ENCODE results near the gene COMMD10. TPM values are rescaled to one million over a fixed set of nuclear protein-coding genes. Genes with fewer than 3 reads are reported as not detected.
"Not testable (repeated sequence)": the region's sequence is repeated elsewhere in the genome, so short reads cannot be mapped to it uniquely, and the experiment has no call there.

COMMD10 gene
- total RNA-seq, 2 experiments from 2014 or later = 26.0 to 27.6 TPM

DNA sequence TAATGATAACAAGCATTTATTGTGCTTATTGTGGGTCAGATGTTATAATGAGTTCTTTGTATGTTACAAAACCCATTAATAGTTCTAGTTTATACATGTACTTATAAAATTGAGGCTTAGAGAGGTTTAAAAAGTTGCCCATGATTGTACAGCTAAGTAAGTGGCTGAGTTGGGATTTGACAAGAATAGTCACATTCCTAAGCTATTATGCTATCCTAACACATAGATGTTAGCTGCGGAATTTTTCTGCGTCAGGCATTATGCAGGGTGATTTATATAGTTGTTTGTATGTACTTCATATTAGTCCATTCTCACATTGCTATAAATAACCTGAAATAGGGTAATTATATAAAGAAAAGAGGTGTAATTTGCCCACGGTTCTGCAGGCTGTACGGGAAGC is 12.5 kb downstream of the COMMD10 start:
- Mint-ChIP-seq H3K4me3 (no peak overlapping the region), H3K9me3 (no peaks in the 10 kb centered on the region), H3K27ac (no peak overlapping the region), H3K36me3 (ENCODE audit: low read depth) (peaks cover 96% of the 10 kb centered on the region), H3K27me3 (no peaks in the 10 kb centered on the region), H3K4me1 (ENCODE audit: low read depth) (peaks cover 9% of the 10 kb centered on the region)
- ATAC-seq (ENCODE audit: poor library complexity) (no peak), DNase-seq (no peak)
- no peak overlapping the region for H3K4me3 ChIP-seq (ENCODE audit: low read length)
- POLR2A ChIA-PET = no interaction called here
- no peaks in the 10 kb centered on the region for H3K27me3 ChIP-seq (ENCODE audit: control insufficient read depth in 1 of 2, insufficient read depth in 2 of 2, low read length in 2 of 2)
- CTCF ChIA-PET = no interaction called here
- peaks cover 52% of the 10 kb centered on the region for H3K36me3 ChIP-seq (ENCODE audit: insufficient read depth, low read length)
- TF ChIP-seq, protein P1, sequence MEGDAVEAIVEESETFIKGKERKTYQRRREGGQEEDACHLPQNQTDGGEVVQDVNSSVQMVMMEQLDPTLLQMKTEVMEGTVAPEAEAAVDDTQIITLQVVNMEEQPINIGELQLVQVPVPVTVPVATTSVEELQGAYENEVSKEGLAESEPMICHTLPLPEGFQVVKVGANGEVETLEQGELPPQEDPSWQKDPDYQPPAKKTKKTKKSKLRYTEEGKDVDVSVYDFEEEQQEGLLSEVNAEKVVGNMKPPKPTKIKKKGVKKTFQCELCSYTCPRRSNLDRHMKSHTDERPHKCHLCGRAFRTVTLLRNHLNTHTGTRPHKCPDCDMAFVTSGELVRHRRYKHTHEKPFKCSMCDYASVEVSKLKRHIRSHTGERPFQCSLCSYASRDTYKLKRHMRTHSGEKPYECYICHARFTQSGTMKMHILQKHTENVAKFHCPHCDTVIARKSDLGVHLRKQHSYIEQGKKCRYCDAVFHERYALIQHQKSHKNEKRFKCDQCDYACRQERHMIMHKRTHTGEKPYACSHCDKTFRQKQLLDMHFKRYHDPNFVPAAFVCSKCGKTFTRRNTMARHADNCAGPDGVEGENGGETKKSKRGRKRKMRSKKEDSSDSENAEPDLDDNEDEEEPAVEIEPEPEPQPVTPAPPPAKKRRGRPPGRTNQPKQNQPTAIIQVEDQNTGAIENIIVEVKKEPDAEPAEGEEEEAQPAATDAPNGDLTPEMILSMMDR (IDR thresholded peaks at IDR 0.05) = no peak
- no peaks in the 10 kb centered on the region for H3K4me1 ChIP-seq (ENCODE audit: insufficient read depth, low read length)
- no peaks in the 10 kb centered on the region for H3K9me3 ChIP-seq (ENCODE audit: control insufficient read depth in 1 of 2, insufficient read depth in 1 of 2, low read length in 2 of 2)
- intact Hi-C loops (cut with DNase I, micrococcal nuclease) = no loop called here
- H3K27ac ChIP-seq (ENCODE audit: low read depth in 1 of 2, low read length in 2 of 2) = no peak overlapping the region

DNA sequence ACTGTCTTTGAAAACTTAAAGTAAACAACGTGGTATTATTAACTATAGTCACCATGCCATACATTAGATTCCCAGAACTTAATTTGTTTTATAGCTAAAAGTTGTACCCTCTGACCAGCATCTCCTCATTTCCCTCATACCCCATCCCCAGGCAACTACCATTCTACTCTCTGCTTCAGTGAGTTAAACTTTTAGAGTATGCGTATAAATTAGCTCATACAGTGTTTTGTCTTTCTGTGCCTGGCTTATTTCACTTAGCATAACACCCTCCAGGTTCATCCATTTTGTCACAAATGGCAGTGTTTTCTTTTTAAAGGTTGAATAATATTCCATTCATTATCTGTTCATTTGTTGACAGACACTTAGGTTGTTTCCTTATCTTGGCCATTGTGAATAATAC is 14.2 kb downstream of the COMMD10 start:
- Mint-ChIP-seq H3K4me3 (no peak overlapping the region), H3K36me3 (ENCODE audit: low read depth) (peaks cover 96% of the 10 kb centered on the region), H3K27ac (no peak overlapping the region), H3K27me3 (no peaks in the 10 kb centered on the region), H3K4me1 (ENCODE audit: low read depth) (peaks cover 13% of the 10 kb centered on the region), H3K9me3 (no peaks in the 10 kb centered on the region)
- Histone ChIP-seq H3K36me3 (ENCODE audit: insufficient read depth, low read length) (peaks cover 36% of the 10 kb centered on the region), H3K9me3 (ENCODE audit: control insufficient read depth in 1 of 2, insufficient read depth in 1 of 2, low read length in 2 of 2) (no peaks in the 10 kb centered on the region), H3K27ac (ENCODE audit: low read depth in 1 of 2, low read length in 2 of 2) (no peak overlapping the region), H3K4me3 (ENCODE audit: low read length) (no peak overlapping the region), H3K27me3 (ENCODE audit: control insufficient read depth in 1 of 2, insufficient read depth in 2 of 2, low read length in 2 of 2) (no peaks in the 10 kb centered on the region), H3K4me1 (ENCODE audit: insufficient read depth, low read length) (no peaks in the 10 kb centered on the region)
- ChIA-PET POLR2A (no interaction called here), CTCF (interaction anchor here (0.9 kb wide), 1 partner anchor 9 kb away, joined by 3 read pairs; no protein-coding TSS in a partner anchor)
- intact Hi-C loops (cut with DNase I, micrococcal nuclease) = no loop called here
- DNase-seq (no peak), ATAC-seq (ENCODE audit: poor library complexity) (no peak)
- TF ChIP-seq, protein P1 (IDR thresholded peaks at IDR 0.05) = no peak

DNA sequence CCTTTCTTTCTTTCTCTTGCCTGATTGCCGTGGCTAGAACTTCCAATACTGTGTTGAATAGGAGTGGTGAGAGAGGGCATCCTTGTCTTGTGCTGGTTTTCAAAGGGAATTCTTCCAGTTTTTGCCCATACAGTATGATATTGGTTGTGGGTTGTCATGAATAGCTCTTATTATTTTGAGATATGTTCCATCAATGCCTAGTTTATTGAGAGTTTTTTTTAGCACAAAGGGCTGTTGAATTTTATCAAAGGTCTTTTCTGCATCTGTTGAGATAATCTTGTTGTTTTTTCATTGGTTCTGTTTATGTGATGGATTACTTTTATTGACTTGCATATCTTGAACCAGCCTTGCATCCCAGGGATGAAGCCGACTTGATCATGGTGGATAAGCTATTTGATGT is 20.1 kb downstream of the COMMD10 start:
- H3K27ac ChIP-seq (ENCODE audit: low read depth in 1 of 2, low read length in 2 of 2); H3K27me3 Mint-ChIP-seq; H3K4me1 ChIP-seq (ENCODE audit: insufficient read depth, low read length); POLR2A ChIA-PET; CTCF ChIA-PET; H3K4me3 Mint-ChIP-seq; intact Hi-C loops (cut with DNase I, micrococcal nuclease); H3K9me3 ChIP-seq (ENCODE audit: control insufficient read depth in 1 of 2, insufficient read depth in 1 of 2, low read length in 2 of 2); H3K27me3 ChIP-seq (ENCODE audit: control insufficient read depth in 1 of 2, insufficient read depth in 2 of 2, low read length in 2 of 2); H3K27ac Mint-ChIP-seq; H3K4me3 ChIP-seq (ENCODE audit: low read length); DNase-seq; ATAC-seq (ENCODE audit: poor library complexity): not testable (repeated sequence)
- H3K36me3 ChIP-seq (ENCODE audit: insufficient read depth, low read length) = peaks cover 18% of the 10 kb centered on the region
- Mint-ChIP-seq H3K9me3 (peaks cover 13% of the 10 kb centered on the region), H3K36me3 (ENCODE audit: low read depth) (peaks cover 93% of the 10 kb centered on the region), H3K4me1 (ENCODE audit: low read depth) (peaks cover 40% of the 10 kb centered on the region)

DNA sequence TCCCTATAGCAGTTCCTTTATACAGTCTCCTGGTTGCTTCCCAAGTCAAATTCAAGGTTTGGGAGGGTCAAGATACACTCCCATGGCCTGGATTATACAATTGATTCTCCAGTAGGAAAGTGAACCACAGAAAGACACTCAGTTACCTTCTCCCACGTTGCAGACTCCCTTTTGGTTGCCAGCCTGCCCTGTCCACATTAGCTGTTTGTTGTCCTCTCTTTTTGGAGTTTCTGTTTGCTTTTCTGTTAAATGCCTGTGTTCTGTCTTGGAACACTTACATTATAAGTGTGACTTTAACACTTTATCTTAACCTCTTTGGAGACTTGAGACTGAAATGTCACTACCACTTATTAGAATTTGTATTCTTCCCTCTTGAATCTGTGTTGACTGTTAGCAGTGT is 30.3 kb downstream of the COMMD10 start:
- ChIA-PET POLR2A (no interaction called here), CTCF (no interaction called here)
- ATAC-seq (ENCODE audit: poor library complexity) (no peak), DNase-seq (no peak)
- intact Hi-C loops (cut with DNase I, micrococcal nuclease) = no loop called here
- peaks cover 11% of the 10 kb centered on the region for H3K36me3 ChIP-seq (ENCODE audit: insufficient read depth, low read length)
- peaks cover 18% of the 10 kb centered on the region for H3K4me1 Mint-ChIP-seq (ENCODE audit: low read depth)
- H3K4me3 Mint-ChIP-seq = no peak overlapping the region
- no peaks in the 10 kb centered on the region for H3K27me3 Mint-ChIP-seq
- H3K27ac ChIP-seq (ENCODE audit: low read depth in 1 of 2, low read length in 2 of 2) = no peak overlapping the region
- no peaks in the 10 kb centered on the region for H3K27me3 ChIP-seq (ENCODE audit: control insufficient read depth in 1 of 2, insufficient read depth in 2 of 2, low read length in 2 of 2)
- TF ChIP-seq, protein P1 (IDR thresholded peaks at IDR 0.05) = no peak
- no peak overlapping the region for H3K27ac Mint-ChIP-seq
- peaks cover 5 to 34% of the 10 kb centered on the region in 2 experiments for H3K9me3 ChIP-seq (ENCODE audit: control insufficient read depth in 1 of 2, insufficient read depth in 1 of 2, low read length in 2 of 2)
- peaks cover 16% of the 10 kb centered on the region for H3K9me3 Mint-ChIP-seq
- no peaks in the 10 kb centered on the region for H3K4me1 ChIP-seq (ENCODE audit: insufficient read depth, low read length)
- H3K36me3 Mint-ChIP-seq (ENCODE audit: low read depth) = peaks cover 90% of the 10 kb centered on the region
- H3K4me3 ChIP-seq (ENCODE audit: low read length) = no peak overlapping the region

All from CD4-positive, alpha-beta T cell (primary cell).